ENCODE data around the gene CDC42BPG.

Gene CDC42BPG

DNA sequence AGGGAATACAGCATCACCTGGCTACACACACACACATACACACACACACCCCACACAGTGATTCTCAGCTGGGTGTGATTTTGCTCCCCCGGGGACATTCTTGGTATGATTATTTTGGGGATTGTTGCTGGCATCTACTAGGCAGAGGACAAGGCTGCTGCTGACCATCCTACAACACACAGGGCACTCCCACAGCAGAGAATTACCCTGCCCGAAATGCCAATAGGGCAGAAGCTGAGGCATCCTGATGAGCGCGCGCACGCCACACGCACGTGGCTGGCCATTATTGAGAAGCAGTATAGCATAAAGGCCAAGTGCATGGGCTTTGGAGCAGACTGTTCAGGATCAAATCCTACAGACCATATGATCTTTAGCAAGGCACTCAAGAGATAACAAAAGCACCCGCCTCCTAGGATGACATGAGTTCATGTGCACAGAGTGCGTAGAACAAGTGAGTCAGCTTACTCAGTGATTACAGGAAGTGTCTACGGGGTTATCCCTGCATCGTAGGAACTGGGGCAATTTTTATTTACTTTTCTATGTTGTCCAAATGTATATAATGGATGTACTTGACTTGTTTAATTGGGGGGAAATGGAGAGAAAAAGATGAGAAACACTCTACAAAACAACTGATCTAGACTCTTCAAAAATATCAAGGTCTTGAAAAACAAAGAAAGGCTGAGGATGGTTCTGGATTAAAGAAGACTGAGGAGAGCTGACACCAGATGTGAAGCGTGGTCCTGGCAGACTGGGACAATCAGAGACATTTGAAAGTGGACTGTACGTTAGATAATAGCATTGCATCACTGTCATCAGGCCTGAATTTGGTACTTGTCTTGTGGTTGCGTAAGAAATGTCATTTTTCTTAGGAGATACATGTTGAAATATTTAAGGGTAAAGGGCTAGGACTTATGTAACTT, 41.2 kb upstream of the CDC42BPG start:
- H3K27ac ChIP-seq: peak overlapping the region; percentile 54
- TF ChIP-seq, protein P1, sequence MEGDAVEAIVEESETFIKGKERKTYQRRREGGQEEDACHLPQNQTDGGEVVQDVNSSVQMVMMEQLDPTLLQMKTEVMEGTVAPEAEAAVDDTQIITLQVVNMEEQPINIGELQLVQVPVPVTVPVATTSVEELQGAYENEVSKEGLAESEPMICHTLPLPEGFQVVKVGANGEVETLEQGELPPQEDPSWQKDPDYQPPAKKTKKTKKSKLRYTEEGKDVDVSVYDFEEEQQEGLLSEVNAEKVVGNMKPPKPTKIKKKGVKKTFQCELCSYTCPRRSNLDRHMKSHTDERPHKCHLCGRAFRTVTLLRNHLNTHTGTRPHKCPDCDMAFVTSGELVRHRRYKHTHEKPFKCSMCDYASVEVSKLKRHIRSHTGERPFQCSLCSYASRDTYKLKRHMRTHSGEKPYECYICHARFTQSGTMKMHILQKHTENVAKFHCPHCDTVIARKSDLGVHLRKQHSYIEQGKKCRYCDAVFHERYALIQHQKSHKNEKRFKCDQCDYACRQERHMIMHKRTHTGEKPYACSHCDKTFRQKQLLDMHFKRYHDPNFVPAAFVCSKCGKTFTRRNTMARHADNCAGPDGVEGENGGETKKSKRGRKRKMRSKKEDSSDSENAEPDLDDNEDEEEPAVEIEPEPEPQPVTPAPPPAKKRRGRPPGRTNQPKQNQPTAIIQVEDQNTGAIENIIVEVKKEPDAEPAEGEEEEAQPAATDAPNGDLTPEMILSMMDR (conservative IDR thresholded peaks at IDR 0.05; ENCODE audit: low read depth): no peak
- ChIA-PET POLR2A (ENCODE audit: low non-redundant PET) (no interaction called here), CTCF (interaction anchor here (0.6 to 1.1 kb wide), 3 partner anchors 10 to 226 kb away, joined by 3 to 4 read pairs (median 4); no protein-coding TSS in a partner anchor)
- DNase-seq (ENCODE audit: low spot score): peak; percentile 46

DNA sequence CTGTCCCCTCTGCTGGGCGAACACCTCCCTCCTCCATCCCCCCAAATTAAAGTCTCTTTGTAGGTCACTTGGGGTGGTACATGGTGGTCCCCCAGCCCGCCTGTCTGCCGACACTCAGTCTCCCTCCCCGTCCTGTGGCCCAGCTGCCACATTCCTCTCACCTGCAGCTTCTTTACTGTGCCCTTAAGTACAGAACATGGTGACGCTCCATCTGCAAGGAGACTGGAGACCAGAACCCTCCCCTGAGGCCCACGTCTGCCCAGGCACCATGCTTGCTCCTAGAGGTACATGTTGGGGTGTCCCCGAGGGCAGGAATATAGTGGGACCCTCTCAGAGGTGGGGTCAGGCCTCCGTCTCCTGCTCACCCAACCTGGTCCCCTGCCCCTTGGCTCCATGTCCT, 39.6 kb upstream of the CDC42BPG start:
- no peak overlapping the region; the same call in 1 of the 2 replicates for H3K27ac ChIP-seq
- ChIA-PET POLR2A (ENCODE audit: low non-redundant PET) (no interaction called here), CTCF (interaction anchor here (0.6 kb wide), 1 partner anchor 12 kb away, joined by 4 read pairs; no protein-coding TSS in a partner anchor)
- DNase-seq (ENCODE audit: low spot score): no peak
- TF ChIP-seq, protein P1 (conservative IDR thresholded peaks at IDR 0.05; ENCODE audit: low read depth): no peak

DNA sequence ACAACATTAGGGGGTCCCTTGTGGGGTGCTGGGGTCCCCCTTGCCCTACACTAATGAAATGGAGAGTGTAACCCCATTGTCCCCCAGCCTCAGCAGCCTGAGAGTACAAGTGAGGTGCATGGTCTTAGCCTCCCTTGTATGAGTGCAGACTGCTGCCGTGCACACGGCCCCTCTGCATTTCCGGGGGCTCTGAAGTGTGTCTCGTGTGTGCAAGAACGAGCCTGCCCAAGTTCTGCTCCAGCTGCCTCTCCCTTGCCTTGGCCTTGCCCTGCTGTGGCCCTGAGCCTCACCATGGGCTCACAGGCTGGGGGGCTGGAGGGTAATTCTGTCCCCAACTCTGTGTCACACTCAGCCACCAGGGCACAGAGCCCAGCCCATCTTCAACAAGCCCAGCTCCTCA, 39.1 kb upstream of the CDC42BPG start:
- TF ChIP-seq, protein P1 (conservative IDR thresholded peaks at IDR 0.05; ENCODE audit: low read depth): no peak
- POLR2A ChIA-PET (ENCODE audit: low non-redundant PET): no interaction called here
- H3K27ac ChIP-seq: peak overlapping the region; percentile 33; the same call in 1 of the 2 replicates
- no peak for DNase-seq (ENCODE audit: low spot score)
- CTCF ChIA-PET: interaction anchor here (1.1 to 3.0 kb wide), 2 partner anchors 11 to 131 kb away, joined by 3 to 10 read pairs; no protein-coding TSS in a partner anchor

DNA sequence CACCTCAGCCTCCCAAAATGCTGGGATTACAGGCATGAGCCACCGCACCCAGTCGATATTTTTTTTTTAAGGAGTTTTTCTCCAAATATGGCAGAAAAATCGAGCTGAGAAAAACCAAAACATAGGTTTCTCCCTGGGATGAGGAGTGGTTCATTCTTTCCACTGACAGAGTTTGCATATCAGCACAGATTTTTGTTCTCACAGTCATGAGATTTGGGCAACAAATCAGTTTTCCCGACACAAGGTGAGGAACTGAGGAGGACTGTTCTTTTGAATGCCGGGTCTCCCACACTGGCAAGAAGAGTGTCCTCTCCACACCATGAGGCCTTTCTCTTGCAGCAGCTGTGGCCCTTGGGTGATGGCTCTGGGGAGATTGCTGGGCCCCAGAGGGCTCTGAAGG, 37.8 kb upstream of the CDC42BPG start:
- ChIA-PET CTCF (interaction anchor here (0.6 to 3.0 kb wide), 2 partner anchors 12 to 34 kb away, joined by 4 to 10 read pairs; no protein-coding TSS in a partner anchor), POLR2A (ENCODE audit: low non-redundant PET) (interaction anchor here (0.7 kb wide), 1 partner anchor 89 kb away, joined by 4 read pairs; no protein-coding TSS in a partner anchor)
- peak overlapping the region; percentile 33; the same call in 1 of the 2 replicates for H3K27ac ChIP-seq
- TF ChIP-seq, protein P1 (conservative IDR thresholded peaks at IDR 0.05; ENCODE audit: low read depth): no peak
- no peak for DNase-seq (ENCODE audit: low spot score)

DNA sequence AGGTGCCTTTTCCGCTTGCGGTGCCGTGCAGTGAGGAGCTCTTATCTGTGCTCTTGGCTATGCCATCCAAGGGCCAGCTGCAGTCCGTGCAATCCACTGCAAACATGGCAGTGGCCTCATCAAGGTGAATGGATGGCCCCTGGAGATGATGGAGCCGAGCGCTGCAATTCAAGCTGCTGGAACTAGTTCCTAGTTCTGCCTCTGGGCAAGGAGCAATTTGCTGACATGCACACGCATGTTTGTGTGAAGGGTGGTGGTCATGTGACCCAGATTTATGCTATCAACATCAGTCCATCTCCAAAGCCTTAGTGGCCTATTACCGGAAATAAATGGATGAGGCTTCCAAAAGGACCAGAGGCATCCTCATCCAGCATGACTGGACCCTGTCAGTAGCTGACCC, 37.0 kb upstream of the CDC42BPG start:
- CTCF ChIA-PET: interaction anchor here (0.5 to 3.0 kb wide), 5 partner anchors 12 to 115 kb away, joined by 3 to 10 read pairs (median 4); partner anchors contain the start of gene BATF2
- peak; percentile 40 for DNase-seq (ENCODE audit: low spot score)
- peak overlapping the region; percentile 20; the same call in 1 of the 2 replicates for H3K27ac ChIP-seq
- POLR2A ChIA-PET (ENCODE audit: low non-redundant PET): no interaction called here
- TF ChIP-seq, protein P1 (conservative IDR thresholded peaks at IDR 0.05; ENCODE audit: low read depth): no peak

DNA sequence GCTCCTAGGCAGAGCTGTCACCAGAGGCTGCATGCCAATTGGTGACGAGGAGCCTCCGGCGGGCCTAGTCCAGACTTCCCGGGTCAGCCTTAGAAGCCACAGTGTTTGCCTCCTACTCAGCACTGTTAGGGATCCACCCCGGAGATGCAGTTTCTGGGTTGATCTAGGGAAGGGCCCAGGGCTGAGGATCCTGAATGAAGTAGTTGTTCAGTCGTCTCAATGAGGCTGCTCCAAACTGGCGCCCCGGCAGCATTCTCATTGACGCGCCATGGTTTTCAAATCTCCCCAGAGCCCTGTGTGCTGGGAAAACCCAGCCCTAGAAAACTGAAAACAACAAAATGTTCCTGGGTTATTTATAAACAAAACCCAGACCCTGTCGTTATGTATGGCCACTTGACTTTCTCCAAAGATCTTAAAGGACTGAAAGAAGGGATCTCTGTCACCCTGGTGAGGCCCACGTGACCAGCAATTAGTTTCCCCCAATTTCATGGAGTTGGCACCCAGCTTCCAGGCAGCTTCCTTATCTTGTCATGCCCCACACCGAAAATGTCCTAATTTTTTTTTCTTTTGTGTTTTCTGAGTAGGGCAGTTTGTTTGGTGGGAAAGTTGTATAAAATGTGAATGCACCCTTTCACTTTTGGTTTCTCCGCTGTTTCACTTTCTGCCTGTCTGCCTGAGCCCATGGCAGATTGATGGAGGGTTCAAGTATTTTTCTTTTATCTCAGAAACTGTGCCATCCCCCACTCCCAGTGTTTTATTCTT, 36.0 kb upstream of the CDC42BPG start:
- no peak for DNase-seq (ENCODE audit: low spot score)
- ChIA-PET CTCF (interaction anchor here (0.6 to 3.0 kb wide), 4 partner anchors 11 to 147 kb away, joined by 3 to 10 read pairs (median 4); partner anchors contain the start of gene SNX15), POLR2A (ENCODE audit: low non-redundant PET) (no interaction called here)
- H3K27ac ChIP-seq: no peak overlapping the region
- TF ChIP-seq, protein P1 (conservative IDR thresholded peaks at IDR 0.05; ENCODE audit: low read depth): no peak
